HG03342 (cell line): ENCODE data around the gene OTOGL.
A peak's percentile ranks its signal among the peaks of the same experiment; 100 is the strongest.
"Not testable (repeated sequence)": the region's sequence is repeated elsewhere in the genome, so short reads cannot be mapped to it uniquely, and the experiment has no call there.

Experiments
- ATAC-seq: cut with Tn5 transposase; IDR thresholded peaks from one replicate; pipeline ENCODE4 v1.9.1; 2021; ENCODE audit warnings: mild to moderate bottlenecking, moderate library complexity; ENCODE audit not compliant: unreplicated experiment

OTOGL gene

DNA sequence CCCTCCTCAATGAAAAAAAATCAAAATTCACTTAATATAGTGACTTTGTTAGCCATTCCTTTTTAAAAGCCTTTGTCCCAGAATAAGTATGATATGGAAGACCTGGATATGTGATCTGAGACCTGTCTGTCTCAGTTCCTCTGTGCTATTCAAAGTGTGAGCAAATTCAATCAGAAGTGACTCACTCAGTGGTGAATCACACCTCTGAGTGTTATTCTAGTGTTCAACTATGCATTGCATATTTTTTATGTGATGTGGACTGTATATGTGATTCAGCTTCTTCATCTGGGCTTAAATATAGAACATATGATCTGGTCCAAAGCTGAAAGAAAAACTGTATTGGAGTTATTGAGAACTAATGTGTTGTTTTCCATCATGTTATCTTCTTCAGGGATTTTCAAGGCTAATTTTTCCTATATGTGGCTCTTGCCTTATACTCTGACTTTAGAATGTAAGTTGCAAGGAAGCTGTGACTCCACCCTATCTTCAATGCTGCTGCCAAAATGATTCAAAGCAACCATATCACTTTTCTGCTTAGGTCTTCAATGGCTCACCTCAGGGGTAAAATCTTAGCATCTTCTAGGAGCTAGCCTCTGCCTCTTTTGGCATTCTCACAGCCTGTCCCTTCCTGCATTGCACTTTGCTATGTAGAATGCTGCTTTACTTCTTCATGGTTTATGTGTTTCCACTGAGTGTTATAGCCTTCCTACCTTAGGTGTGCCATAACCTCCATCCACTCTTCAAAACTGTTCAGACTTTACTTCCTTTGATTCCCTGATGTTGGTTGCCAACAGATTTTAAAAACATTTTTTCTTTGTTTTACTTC lies 169.8 kb downstream of the OTOGL start:
- ATAC-seq: peak; percentile 47

DNA sequence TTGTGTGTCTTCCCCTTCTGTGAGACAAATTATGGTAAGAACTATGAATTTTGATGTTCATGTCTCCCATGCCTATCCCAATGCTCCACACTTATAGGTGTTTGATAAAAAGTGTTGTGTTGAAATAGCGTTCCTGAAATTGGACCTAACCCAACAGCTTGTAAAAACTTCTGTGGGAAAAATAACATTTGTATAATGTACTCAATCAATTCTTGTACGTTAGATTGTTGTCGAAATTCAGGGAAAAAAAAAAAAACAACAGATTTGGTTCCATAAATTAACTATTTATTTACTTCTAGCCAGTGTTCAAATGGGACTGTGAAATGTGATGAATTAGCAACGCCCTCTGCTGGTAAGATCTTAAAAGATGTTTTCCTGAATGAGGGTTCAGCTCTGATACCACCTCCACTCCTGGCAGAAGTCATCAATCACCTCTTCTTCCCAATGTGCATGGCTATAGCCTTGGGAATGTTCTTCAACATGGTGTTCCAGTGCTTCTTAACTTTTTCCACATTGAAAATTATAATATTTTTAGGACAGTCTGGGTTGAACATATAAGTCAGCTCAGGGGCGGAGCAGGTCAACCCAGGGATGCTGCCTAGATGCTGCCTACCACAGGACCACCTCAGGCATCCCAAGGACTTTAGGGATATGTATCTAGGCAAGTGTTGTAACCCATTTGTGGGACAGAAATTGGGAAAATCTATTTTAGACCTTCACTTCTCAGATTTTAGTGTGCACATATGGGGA lies 170.6 kb downstream of the OTOGL start:
- peak; percentile 58 for ATAC-seq

DNA sequence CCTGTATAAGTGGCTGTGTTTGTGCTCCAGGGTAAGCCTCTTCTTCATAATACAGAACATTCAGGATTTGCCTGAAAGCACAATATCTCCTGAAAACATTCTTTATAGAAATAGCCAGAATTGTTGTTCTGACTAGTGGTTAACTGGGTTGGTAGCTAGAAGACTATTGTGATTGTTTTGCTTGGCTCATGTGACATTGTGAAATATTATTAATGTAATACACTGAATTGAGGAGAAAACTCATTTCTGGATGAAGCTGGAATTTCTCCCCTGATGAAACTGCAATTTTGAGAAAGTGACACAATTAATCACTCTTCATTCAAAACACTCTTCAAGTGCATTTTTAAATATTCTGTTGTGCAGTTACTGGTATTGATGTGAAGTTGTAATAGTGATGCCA lies 172.4 kb downstream of the OTOGL start:
- no peak for ATAC-seq

DNA sequence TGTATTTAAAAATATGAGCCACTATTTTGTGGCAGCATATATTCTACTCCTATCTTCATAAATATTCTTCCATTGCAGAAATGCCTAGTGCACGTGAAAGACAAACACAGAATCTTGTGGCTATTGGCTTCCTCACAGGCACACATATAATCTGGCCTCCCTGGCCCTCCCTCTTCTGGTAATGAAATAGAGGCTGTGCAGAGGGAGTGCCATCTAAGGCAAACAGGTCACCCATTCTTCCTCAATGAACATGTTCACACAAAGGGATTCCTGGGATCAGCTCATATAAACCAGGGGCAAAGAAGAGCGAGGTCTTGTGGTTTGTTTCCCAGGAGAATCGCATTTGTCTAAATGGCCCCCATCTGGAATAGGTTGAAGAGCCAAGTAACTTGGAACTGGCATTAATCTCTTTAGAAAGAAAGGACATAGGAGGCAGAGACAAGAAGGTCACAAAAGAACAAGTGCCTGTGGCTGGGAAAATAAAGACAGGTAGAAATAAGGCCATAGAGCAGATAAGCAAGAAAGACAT lies 173.1 kb downstream of the OTOGL start:
- no peak for ATAC-seq

DNA sequence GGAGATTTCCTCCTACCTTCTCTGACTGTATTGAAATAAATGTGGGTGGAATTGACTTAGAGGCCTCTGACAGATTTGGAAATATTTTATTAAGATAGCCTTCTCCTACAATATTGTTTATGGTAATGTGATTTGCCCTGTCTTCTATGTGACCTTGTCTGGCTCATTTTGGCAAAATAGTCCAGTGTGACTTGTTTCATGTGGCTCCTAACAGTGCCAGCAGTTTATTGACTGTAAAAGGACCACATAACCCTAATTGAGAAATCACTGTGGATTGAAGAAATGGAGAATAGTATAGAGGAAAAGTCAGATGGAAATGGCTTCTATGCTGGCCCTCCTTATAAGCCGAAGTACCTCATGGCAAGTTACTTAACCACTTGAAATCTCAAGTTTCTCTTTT lies 173.8 kb downstream of the OTOGL start:
- no peak for ATAC-seq

DNA sequence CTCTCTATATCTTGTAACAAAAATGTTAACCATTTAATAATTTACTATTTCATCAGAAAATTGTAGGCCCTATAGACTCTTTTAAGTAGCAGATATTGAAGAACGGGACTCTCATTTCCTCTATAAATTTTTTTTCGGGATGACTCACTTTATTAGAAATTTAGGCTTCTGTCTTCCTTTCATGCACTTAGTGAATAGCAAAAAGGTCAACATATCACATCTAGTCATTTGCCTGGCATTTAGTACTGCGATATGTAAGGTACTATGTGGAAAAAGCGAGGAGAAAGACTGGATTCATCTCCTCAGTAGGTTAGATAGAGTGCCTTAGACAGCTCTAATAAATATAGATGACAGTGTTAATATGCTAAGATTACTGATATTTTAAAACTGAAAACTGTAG lies 178.4 kb downstream of the OTOGL start:
- ATAC-seq: no peak

DNA sequence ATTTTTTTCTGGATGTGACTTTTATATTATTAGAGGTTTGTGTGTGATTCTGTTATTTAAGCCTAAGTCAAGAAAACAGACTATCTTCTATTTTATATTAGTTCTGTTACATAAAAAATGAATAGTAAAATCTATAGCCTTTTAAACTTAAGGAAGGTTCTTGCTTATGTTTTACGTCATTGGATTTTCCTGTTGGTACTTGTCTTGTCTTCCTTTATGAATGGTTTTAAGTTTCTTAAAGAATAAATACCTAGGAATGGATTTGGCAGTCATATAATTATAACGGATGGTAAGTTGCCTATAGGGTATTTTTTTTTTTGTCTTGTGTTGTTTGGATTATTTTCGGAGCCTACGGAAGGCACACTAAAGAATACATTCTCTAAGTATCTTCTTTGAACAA lies 182.9 kb downstream of the OTOGL start:
- ATAC-seq: no peak

GRCh38 chr12:80282761-80283160 lies 183.4 kb downstream of the OTOGL start:
- no peak for ATAC-seq

- ATAC-seq: peak; percentile 54
These were observed 191.9 kb downstream of the OTOGL start for GRCh38 chr12:80291108-80291754.

DNA sequence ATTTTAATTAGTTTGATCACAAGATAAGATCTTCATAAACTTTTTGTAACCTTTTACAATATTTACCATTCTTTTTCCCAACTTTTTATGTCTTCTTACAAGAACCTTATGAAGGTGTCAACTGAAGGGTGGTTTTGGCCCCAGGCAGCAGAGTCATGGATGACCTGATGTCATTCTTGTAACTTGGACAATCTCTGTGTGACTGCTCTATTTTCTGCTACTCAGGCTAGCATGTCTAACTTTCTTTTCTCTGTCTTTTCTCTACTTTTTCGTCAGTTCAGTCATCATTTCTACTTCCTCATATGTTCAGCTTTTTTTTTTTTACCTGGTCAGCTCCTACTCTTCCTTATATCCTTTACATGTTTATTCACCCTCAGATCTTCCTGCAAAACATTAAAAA lies 194.0 kb downstream of the OTOGL start:
- ATAC-seq: peak; percentile 61

DNA sequence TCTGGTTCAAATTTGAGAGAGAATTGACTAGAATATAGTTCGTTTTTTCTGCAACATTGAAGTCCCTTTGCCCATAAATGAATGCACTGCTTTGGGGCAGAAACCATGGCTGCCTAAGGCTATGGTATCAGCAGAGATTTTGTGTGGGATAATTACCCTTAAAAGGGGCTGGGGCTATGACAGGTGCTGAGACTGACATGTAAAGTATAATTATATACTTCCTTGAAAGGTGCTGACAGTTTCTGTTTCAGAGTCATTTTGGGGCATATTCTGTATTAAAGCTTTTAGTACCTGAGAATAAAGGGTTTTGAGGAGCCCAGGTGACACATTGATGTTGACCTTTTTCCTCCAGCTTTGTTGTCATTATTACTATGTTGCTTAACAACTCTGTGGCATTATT lies 194.4 kb downstream of the OTOGL start:
- peak; percentile 69 for ATAC-seq

GRCh38 chr12:80299219-80299618 lies 199.9 kb downstream of the OTOGL start:
- ATAC-seq: no peak

- ATAC-seq: peak; percentile 75
These were observed 200.6 kb downstream of the OTOGL start for GRCh38 chr12:80299976-80300375.

GRCh38 chr12:80307436-80307835 lies 208.1 kb downstream of the OTOGL start:
- not testable (repeated sequence) for ATAC-seq

DNA sequence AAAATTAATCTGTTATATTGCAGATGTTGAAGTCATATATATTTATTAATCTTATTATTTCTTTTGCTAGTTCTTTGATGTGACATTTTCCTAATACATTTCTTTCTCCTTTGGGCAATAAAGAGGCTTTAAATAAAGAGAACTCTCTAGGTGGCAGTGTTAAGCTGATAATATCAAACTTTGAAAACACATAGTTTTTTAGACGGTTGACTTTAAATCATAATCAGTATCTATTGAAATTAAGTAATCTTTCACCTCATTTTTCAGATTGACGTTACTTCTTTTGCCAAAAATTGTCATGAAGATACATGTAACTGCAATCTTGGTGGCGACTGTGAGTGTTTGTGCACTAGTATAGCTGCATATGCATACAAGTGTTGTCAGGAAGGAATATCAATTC lies 213.9 kb downstream of the OTOGL start:
- no peak for ATAC-seq

DNA sequence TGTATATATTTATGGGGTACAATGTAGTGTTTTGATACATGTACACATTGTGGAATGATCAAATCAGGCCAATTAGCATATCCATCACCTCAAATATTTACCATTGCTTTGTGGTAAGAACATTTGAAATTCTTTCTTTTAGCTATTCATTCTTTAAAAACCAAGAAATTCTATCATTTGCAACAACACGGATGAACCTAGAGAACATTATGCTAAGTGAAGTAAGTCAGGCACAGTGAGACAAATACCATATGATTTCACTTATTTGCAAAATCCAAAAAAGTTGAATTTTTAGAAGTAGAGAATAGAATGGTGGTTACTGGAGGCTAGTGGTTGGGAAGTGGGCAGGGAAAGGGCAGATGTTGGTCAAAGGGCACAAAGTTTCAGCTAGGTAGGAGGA lies 215.4 kb downstream of the OTOGL start:
- no peak for ATAC-seq

DNA sequence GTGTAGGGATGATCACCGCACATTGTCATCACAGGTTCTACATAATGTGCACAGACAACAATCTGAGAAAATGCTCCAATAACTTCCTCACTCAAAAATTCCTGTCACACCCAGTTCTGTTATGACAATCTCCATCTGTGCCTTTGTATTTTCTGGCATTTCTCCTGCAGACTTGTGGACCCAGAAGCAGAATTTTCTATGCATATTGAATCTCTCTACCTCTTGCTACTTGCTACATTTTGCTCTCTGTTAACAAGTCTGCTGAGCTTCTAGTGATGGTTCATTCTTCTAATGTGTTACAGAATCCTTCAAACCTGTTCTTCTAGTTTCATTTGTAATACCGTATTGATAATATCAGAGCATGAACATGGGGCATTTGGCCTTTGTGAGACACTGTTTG lies 216.9 kb downstream of the OTOGL start:
- no peak for ATAC-seq

DNA sequence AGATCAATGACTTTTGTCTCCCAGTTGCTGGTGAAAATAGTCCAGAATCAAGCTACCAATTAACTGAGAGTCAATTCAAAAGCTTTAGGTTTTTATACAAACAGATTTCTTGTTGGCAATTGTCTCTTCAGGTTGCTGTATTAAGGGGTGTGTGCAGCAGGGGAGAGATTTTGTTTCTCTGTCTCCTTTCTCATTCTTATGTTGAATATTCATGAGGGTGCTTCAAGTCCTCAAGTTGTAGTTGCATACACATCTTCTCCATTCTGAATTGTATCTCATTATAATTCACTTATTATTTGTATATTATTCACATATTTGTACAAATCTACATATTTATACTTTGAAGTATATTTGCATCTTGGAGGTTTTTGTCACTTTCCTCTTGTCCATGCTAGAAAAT lies 218.0 kb downstream of the OTOGL start:
- no peak for ATAC-seq

DNA sequence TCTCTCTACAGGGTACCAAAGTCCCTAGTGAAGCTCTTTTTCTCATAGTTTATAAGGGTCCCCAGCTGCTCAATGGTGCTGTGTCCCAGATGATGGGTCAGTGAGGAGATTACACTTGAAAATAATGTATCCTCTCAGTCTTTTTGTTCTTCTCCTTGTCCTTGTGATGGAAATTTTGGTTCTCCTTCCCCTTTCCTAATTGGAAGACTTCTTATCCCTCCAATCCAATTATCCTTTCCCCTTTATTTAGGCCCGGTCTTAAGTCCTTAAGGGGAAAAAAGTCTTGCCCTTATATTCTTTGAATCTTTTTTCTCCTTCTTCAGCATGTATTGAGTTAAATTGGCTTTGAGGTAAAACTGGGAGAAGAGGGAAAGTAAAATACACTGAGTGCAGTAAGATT lies 218.6 kb downstream of the OTOGL start:
- no peak for ATAC-seq

DNA sequence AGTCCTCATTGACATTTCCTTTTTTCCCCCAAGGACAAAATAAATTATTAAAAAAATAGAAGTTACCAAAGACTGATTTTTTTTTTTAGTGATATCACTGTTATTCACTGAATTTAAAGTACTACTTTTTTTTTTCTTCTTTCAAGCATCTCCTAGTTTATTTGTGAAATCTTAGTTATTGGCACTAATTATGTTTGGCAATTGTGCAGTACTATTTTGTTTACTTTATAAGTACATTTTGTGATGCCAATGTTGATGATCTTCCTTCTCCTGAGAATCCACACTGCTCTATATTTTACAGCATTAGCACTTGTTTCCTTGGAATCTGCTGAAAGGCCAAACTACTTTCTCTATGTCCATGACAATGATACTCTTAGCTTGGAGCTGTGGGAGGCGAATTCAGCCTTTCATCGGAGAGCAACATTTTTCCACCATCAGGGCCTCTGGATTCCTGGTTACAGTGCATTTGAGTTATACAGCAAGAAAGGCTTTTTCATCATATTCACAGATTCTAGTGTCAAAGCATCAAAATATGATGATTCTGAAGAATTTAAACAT lies 220.9 kb downstream of the OTOGL start:
- ATAC-seq: no peak

GRCh38 chr12:80321653-80322052 lies 222.3 kb downstream of the OTOGL start:
- no peak for ATAC-seq
